Fibroblast of skin of left quadriceps (primary cell): ENCODE results near the gene NCOA1.
A peak's percentile ranks its signal among the peaks of the same experiment; 100 is the strongest.

Experiments
- DNase-seq, 2 experiments: peaks; one replicate each; pipeline ENCODE4 v3.0.0-alpha.2; 2013; ENCODE audit warnings: low read depth in 2 of 2

NCOA1 gene

GRCh38 chr2:24739354-24740025 is 248.4 kb downstream of the NCOA1 start:
- no peak for DNase-seq

- no peak for DNase-seq
Observed at GRCh38 chr2:24740142-24740541, 249.1 kb downstream of the NCOA1 start.

GRCh38 chr2:24742730-24743129 is 251.7 kb downstream of the NCOA1 start:
- DNase-seq: no peak

- no peak for DNase-seq
Observed at GRCh38 chr2:24743924-24744323, 252.9 kb downstream of the NCOA1 start.

DNA sequence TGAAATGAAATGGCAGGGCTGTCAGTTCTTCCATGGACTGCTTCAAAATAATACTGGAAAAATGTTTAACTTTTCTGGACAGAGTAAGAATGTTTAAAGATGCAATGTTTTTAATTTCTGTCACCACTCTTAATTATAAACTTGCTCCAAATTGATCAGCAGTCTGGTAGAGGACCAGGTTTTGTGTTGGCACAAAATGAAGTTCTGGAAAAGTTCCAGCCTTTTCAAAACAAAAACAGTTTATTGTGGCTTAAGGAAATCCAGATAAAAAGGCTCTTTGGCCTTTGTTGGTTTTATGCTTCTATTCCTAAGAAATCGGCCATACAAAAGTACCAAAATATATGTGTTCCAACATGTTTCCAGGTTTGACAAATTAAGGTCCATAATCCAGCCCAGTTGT is 253.3 kb downstream of the NCOA1 start:
- DNase-seq: no peak

- no peak for DNase-seq
Observed at GRCh38 chr2:24745825-24746224, 254.8 kb downstream of the NCOA1 start.

DNA sequence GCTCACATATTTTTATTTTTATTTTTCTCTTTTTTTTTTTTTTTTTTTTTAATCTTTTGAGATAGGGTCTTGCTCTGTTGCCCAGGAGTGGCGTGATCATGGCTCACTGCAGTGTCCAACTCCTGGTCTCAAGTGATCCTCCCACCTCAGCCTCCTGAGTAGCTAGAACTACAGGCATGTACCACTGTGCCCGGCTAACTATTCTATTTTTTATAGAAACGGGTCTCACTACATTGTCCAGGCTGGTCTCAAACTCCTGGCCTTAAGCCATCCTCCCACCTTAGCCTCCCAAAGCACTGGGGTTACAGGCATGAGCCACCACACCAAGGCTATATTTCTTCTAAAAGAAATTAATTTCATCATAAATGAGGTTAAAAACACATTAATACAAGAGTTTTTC is 256.2 kb downstream of the NCOA1 start:
- no peak for DNase-seq

DNA sequence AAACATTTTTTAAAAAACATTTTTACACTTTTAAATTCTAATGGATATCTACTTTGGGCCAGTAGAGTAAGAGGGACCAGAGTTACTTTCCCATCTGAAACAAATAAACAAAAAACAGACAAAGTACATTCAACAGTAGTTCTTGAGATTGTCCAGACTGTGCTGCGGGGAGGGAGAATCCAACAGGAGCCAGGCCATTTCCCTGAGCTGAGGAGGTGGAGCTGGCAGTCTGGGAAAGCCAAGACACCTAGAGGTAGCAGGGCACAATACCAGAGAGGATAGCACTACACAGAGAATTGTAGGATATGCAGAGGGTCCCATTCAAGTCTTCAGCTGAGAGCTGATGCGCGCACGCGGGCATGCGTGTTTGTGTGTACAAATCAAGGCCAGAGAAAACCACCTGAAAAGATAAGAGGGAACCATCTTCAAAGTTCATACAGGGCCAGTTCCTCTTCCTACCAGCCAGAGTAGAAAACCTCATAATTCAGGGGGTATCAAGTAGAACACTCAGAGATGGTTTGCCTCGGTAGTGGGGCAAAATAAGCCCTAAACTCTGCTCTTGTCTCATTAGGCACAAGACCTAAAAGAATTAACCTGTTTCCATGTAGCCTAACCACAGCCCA is 258.1 kb downstream of the NCOA1 start:
- DNase-seq: no peak

GRCh38 chr2:24754985-24755705 is 264.1 kb downstream of the NCOA1 start:
- no peak for DNase-seq

- DNase-seq: no peak
Observed at GRCh38 chr2:24756789-24757188, 265.7 kb downstream of the NCOA1 start.

DNA sequence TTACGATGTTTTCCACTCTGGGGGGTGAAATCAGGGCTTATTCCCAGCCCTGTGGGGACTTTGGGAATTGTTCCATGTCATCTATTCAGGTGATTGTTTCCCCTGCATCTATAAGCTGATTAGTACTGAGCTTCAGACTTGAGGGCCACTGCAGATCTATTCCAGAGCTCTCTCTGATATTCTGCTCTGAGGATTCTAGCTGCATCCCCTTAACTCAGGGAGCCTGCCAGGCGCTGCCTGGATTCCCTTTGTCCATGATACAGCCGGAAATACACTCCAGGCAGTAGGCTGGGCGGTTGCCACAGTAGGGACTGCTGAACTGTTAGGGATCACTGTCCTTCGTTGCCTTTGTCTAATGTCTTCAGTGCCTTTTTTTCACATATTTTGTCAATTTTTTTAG is 270.8 kb downstream of the NCOA1 start:
- DNase-seq: no peak

DNA sequence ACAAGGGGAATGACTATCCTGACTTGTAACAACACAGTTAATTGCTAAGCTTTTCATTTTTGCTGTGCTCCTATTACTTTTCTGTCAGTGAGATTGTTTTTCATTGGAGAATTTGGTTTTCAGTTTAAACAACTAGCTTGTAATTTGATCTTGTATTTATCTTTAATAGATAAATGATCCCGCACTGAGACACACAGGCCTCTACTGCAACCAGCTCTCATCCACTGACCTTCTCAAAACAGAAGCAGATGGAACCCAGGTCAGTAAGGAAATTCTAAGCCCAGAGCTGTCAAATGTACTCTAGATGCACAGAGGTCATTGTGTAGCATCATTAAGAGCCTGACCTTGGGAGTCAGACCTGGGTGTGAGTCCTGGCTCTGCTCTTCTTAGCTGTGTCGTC is 271.5 kb downstream of the NCOA1 start:
- no peak for DNase-seq

DNA sequence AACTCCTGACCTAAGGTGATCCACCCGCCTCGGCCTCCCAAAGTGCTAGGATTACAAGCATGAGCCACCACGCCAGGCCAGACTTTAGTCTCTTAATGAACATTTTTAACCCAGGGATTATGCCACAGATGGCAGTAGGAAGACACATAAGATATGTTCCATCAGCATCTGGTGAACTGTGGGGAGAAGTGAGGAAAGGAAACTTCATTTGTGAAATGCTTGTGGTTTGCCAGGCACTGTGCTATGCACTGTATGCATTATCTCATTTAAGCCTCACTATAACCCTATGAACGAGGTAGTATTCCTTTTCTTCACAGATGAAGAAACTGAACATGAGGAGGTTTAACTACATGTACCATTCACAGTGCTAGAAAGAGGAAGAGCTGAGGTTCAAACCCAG is 272.8 kb downstream of the NCOA1 start:
- no peak for DNase-seq

DNA sequence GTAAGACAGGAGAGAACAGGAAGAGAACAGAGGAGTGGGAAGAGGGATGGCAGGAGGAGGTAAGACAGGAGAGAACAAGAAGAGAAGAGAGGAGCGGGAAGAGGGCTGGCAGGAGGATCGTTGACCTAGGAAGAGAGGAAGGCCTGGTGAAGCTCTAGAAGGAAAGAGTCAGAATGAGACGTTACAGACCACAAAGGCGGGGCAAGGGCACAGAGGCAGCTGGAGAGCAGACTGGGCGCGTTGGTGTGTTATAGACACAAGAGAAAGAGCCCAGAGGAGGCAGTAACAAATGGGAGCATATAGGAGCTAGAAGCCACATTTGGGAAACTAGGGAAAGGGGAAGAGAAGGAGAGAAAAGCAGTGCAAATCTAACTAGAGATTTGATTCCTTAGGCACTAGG is 275.6 kb downstream of the NCOA1 start:
- DNase-seq: no peak

DNA sequence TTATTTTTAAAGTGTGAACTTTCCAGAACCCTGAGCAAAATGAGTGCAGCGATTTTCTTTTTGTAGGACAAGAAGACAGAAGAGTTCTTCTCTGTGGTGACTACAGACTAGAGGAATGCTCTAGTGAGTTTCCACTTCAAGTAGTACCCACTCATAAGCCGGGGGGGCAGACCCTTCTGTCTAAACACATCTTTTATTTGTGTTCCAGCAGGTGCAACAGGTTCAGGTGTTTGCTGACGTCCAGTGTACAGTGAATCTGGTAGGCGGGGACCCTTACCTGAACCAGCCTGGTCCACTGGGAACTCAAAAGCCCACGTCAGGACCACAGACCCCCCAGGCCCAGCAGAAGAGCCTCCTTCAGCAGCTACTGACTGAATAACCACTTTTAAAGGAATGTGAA is 277.0 kb downstream of the NCOA1 start:
- DNase-seq: no peak

GRCh38 chr2:24768601-24769000 is 277.5 kb downstream of the NCOA1 start:
- no peak for DNase-seq

DNA sequence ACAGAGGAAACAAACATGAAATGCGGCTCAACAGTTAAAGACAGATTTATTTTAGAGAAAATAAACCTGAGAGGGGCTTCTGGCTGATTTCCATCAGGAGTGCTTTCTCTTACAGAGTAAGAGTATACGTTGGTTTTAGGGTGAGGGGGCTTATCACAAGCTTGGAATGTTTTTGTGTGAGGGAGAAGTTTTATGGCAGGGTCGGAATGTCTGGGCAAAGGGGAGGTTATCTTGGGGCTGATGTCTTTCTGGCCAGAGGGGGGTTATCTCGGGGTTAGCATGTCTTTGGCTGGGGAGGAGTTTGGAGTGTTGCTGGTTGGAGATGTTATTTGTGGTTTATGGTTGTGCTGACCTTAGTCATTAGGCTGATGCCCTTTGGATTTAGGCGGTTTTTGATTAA is 280.0 kb downstream of the NCOA1 start:
- no peak for DNase-seq

- peak; percentile 21 to 30 for DNase-seq
Observed at GRCh38 chr2:24771764-24772586, 280.9 kb downstream of the NCOA1 start.

- no peak for DNase-seq
Observed at GRCh38 chr2:24774373-24774772, 283.3 kb downstream of the NCOA1 start.

DNA sequence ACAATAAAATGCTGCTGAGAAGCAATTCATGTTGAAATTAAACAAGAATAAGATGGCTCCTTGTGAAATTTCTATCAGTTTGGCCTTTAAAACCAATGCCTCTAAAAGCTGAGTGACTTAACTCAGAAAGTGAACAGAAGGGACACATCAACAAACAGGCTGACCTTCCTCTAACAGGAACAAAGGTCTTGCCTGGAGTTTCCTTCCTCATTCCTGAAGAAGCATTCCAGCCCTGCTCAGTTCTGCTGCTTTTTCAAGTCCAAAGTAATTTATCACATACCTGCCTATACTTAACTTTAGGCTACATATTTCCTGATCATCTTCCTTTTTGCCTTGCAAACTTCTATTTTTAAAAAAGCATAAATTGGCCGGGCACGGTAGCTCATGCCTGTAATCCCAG is 288.1 kb downstream of the NCOA1 start:
- no peak for DNase-seq

DNA sequence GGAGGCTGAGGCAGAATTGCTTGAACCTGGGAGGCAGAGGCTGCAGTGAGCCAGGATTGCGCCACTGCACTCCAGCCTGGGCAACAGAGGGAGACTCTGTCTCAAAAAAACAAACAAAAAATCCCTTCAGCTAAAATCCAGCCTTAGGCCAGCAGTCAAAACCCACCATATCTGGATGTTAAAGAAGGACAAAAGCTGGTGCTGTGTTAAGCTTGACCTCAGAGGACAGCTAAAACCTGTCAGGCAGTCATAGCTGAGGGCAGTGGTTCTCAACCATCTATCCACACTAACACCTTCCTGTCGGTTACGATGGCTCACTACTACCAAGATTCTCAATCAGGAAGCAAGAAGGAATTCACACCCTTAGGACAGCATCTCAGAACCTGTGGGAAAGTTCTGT is 292.6 kb downstream of the NCOA1 start:
- DNase-seq: no peak

GRCh38 chr2:24785671-24786321 is 294.7 kb downstream of the NCOA1 start:
- no peak for DNase-seq
